Measurements from ENCODE around the gene ACE. TPM values are rescaled to one million over a fixed set of nuclear protein-coding genes. Genes with fewer than 3 reads are reported as not detected.

ACE gene
- total RNA-seq, 1 experiment from 2014 or later = 7.8 TPM

GRCh38 chr17:63442549-63443035 lies 34.3 kb upstream of the ACE start:
- peak; percentile 5; the same call in 1 of the 2 replicates for ATAC-seq
- CTCF ChIA-PET = interaction anchor here (0.5 to 15.9 kb wide), 11 partner anchors 8 to 169 kb away, joined by 3 to 298 read pairs (median 7); partner anchors contain the start of gene ACE
- H3K27ac Mint-ChIP-seq = no peak overlapping the region
- no peaks in the 10 kb centered on the region for H3K27me3 Mint-ChIP-seq (ENCODE audit: low read depth)
- POLR2A ChIA-PET = interaction anchor here (1.0 kb wide), 2 partner anchors 34 to 36 kb away, joined by 3 read pairs; partner anchors contain the start of gene ACE
- no peaks in the 10 kb centered on the region for H3K36me3 Mint-ChIP-seq
- no peak overlapping the region for H3K4me3 Mint-ChIP-seq
- H3K4me1 Mint-ChIP-seq = peaks cover 31% of the 10 kb centered on the region
- TF ChIP-seq KAT7 (CRISPR knock-in tag; IDR thresholded peaks at IDR 0.05; ENCODE audit: borderline replicate concordance) (no peak), ZNF671 (CRISPR knock-in tag; IDR thresholded peaks at IDR 0.05) (no peak), ZBTB21 (CRISPR knock-in tag; IDR thresholded peaks at IDR 0.05; ENCODE audit: borderline replicate concordance) (no peak), STAT6 (CRISPR knock-in tag; conservative IDR thresholded peaks at IDR 0.05; ENCODE audit: low read depth) (no peak), CDX4 (CRISPR knock-in tag; IDR thresholded peaks at IDR 0.05; ENCODE audit: borderline replicate concordance) (no peak), E2F4 (CRISPR knock-in tag; IDR thresholded peaks at IDR 0.05; ENCODE audit: borderline replicate concordance, low read depth) (no peak)
- TF ChIP-seq, protein P1, sequence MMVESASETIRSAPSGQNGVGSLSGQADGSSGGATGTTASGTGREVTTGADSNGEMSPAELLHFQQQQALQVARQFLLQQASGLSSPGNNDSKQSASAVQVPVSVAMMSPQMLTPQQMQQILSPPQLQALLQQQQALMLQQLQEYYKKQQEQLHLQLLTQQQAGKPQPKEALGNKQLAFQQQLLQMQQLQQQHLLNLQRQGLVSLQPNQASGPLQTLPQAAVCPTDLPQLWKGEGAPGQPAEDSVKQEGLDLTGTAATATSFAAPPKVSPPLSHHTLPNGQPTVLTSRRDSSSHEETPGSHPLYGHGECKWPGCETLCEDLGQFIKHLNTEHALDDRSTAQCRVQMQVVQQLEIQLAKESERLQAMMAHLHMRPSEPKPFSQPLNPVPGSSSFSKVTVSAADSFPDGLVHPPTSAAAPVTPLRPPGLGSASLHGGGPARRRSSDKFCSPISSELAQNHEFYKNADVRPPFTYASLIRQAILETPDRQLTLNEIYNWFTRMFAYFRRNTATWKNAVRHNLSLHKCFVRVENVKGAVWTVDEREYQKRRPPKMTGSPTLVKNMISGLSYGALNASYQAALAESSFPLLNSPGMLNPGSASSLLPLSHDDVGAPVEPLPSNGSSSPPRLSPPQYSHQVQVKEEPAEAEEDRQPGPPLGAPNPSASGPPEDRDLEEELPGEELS (CRISPR knock-in tag; IDR thresholded peaks at IDR 0.05) = no peak
- H3K9me3 Mint-ChIP-seq = no peaks in the 10 kb centered on the region
- peak; percentile 45 for DNase-seq (ENCODE audit: low spot score)

- ATAC-seq (no peak), DNase-seq (ENCODE audit: low spot score) (no peak)
- Mint-ChIP-seq H3K9me3 (no peaks in the 10 kb centered on the region), H3K36me3 (no peaks in the 10 kb centered on the region), H3K27ac (no peak overlapping the region), H3K27me3 (ENCODE audit: low read depth) (peaks cover under 1% of the 10 kb centered on the region), H3K4me1 (peaks cover 32% of the 10 kb centered on the region), H3K4me3 (no peak overlapping the region)
- CTCF ChIA-PET = interaction anchor here (0.5 to 15.9 kb wide), 10 partner anchors 8 to 169 kb away, joined by 4 to 298 read pairs (median 10); partner anchors contain the start of gene ACE
- POLR2A ChIA-PET = interaction anchor here (1.0 kb wide), 2 partner anchors 33 to 35 kb away, joined by 3 read pairs; partner anchors contain the start of gene ACE
- no peak for TF ChIP-seq GABPB1 (CRISPR knock-in tag; IDR thresholded peaks at IDR 0.05)
- TF ChIP-seq CBFB (CRISPR knock-in tag; IDR thresholded peaks at IDR 0.05; ENCODE audit: low read depth) = no peak
- no peak for TF ChIP-seq SOX15 (CRISPR knock-in tag; IDR thresholded peaks at IDR 0.05)
- TF ChIP-seq TEAD4 (CRISPR knock-in tag; IDR thresholded peaks at IDR 0.05) = no peak
- no peak for TF ChIP-seq ZNF396 (CRISPR knock-in tag; IDR thresholded peaks at IDR 0.05; ENCODE audit: borderline replicate concordance)
- TF ChIP-seq ZNF232 (CRISPR knock-in tag; IDR thresholded peaks at IDR 0.05) = no peak
- TF ChIP-seq MYBL2 (CRISPR knock-in tag; IDR thresholded peaks at IDR 0.05) = no peak
- no peak for TF ChIP-seq NFE2L1 (CRISPR knock-in tag; IDR thresholded peaks at IDR 0.05)
- TF ChIP-seq, protein P2, sequence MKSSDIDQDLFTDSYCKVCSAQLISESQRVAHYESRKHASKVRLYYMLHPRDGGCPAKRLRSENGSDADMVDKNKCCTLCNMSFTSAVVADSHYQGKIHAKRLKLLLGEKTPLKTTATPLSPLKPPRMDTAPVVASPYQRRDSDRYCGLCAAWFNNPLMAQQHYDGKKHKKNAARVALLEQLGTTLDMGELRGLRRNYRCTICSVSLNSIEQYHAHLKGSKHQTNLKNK (CRISPR knock-in tag; IDR thresholded peaks at IDR 0.05) = no peak
- TF ChIP-seq, protein P3, sequence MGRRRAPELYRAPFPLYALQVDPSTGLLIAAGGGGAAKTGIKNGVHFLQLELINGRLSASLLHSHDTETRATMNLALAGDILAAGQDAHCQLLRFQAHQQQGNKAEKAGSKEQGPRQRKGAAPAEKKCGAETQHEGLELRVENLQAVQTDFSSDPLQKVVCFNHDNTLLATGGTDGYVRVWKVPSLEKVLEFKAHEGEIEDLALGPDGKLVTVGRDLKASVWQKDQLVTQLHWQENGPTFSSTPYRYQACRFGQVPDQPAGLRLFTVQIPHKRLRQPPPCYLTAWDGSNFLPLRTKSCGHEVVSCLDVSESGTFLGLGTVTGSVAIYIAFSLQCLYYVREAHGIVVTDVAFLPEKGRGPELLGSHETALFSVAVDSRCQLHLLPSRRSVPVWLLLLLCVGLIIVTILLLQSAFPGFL (CRISPR knock-in tag; IDR thresholded peaks at IDR 0.05; ENCODE audit: borderline replicate concordance) = no peak
- TF ChIP-seq TCF7 (CRISPR knock-in tag; IDR thresholded peaks at IDR 0.05; ENCODE audit: low read depth) = no peak
- TF ChIP-seq CREB1 (CRISPR knock-in tag; IDR thresholded peaks at IDR 0.05) = no peak
- TF ChIP-seq HMGXB4 (CRISPR knock-in tag; IDR thresholded peaks at IDR 0.05) = no peak
- TF ChIP-seq, protein P4, sequence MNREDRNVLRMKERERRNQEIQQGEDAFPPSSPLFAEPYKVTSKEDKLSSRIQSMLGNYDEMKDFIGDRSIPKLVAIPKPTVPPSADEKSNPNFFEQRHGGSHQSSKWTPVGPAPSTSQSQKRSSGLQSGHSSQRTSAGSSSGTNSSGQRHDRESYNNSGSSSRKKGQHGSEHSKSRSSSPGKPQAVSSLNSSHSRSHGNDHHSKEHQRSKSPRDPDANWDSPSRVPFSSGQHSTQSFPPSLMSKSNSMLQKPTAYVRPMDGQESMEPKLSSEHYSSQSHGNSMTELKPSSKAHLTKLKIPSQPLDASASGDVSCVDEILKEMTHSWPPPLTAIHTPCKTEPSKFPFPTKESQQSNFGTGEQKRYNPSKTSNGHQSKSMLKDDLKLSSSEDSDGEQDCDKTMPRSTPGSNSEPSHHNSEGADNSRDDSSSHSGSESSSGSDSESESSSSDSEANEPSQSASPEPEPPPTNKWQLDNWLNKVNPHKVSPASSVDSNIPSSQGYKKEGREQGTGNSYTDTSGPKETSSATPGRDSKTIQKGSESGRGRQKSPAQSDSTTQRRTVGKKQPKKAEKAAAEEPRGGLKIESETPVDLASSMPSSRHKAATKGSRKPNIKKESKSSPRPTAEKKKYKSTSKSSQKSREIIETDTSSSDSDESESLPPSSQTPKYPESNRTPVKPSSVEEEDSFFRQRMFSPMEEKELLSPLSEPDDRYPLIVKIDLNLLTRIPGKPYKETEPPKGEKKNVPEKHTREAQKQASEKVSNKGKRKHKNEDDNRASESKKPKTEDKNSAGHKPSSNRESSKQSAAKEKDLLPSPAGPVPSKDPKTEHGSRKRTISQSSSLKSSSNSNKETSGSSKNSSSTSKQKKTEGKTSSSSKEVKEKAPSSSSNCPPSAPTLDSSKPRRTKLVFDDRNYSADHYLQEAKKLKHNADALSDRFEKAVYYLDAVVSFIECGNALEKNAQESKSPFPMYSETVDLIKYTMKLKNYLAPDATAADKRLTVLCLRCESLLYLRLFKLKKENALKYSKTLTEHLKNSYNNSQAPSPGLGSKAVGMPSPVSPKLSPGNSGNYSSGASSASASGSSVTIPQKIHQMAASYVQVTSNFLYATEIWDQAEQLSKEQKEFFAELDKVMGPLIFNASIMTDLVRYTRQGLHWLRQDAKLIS (CRISPR knock-in tag; IDR thresholded peaks at IDR 0.05; ENCODE audit: borderline replicate concordance) = no peak
Measured at GRCh38 chr17:63443053-63443452, 33.8 kb upstream of the ACE start.
